Middle frontal gyrus (tissue), 1 donor: ENCODE results near the gene NCMAP.
"Not testable (repeated sequence)": the region's sequence is repeated elsewhere in the genome, so short reads cannot be mapped to it uniquely, and the experiment has no call there.

Source experiments
- DNase-seq: peaks from one replicate; pipeline ENCODE4 v3.0.0-alpha.2; 2015; ENCODE audit warnings: low spot score; ENCODE audit errors: extremely low spot score

NCMAP gene

DNA sequence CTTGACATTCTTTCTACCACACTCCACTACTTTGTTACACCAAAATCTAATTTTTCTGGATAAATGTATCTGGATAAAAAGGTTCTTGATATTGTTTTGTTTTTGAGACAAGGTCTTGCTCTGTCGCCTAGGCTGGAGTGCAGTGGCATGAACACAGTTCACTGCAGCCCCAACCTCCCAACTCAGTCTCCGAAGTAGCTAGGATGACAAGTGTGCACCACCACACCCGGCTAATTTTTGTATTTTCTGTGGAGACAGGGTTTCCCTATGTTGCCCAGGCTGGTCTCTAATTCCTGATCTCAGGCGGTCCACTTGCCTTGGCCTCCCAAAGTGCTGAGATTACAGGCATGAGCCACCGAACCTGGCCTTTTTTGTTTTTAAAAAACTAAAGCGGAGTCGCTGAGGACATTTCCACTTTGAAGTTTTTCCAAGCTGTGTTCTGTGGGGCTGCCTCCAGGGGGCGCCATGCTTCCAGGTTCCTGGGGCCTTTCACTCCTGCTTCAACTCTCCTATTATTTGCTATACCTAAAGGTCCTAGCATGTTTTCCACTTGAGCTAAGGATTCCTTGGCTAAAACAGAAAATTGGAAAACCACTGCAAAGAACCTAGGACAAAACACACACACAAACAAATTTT is 14.1 kb upstream of the NCMAP start:
- no peak for DNase-seq

DNA sequence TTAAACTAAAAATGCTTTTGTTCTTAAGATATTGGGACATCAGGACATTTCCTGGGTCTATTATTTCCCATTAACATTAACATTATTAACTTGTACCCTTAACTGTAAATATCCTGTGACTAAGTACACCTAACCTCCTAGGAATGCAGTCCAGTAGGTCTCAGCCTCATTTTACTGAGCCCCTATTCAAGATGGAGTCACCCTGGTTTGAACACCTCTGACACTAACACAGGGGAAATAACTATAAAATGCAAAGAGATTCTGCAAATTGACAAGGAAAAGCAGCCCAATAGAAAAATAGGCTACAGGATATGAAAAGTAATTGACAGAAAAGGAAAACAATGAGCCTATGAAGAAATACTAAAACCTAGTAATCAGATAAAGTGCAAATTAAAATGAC is 11.6 kb upstream of the NCMAP start:
- no peak for DNase-seq

DNA sequence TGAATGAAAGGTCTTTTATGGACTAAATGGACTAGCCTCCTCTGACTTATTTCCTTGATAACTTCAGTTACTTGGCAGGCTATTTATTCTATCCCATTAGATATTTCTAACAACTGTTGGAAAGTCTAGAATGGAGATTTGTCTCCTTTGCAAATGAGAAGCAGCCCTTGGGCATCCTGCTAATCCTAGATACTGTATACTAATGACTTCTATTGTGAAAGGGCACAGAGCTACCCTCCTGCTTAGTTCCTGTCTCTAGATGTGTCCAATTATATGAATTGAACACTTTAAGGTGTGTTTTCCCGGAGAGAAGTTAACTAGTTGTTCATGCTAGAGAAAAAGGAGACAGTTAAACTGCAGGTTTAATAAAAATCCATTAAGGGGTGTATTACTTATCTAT is 10.2 kb upstream of the NCMAP start:
- no peak for DNase-seq

GRCh38 chr1:24547195-24547594 is 8.7 kb upstream of the NCMAP start:
- DNase-seq, result no peak

GRCh38 chr1:24548070-24548469 is 7.8 kb upstream of the NCMAP start:
- DNase-seq, result no peak

- DNase-seq, result not testable (repeated sequence)
These were observed 6.7 kb upstream of the NCMAP start for GRCh38 chr1:24549210-24549609.

DNA sequence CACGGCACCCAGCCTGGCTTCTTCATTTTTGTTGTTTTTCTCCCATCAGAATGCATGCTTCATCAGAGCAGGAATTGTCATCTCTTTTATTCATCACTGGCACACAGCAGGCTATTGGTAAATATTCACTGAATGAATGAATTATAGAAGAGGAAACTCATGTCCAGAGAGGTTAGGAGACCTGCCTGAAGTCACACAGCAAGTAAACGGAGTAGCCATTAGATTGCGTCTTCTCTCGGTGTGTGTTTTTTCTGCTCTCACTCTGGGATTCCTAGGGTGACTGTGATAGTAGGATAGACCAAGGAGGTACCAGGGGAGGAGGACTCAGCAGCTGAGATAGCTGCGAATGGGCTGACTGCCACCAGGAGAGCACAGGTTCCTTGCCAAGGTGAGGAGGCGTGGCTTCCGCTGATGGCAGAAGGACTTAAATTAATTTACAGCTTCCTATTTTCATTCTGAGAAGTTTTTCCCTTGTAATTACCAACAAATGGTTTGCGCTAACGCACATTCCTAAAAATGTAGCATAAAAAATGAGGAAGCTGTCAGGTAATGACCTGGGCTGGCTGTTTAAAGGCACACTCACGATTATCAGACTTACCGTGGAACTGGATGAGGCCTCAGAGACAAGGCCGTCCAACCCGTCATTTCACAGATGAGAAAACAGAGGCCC is 4.5 kb upstream of the NCMAP start:
- DNase-seq, result no peak

DNA sequence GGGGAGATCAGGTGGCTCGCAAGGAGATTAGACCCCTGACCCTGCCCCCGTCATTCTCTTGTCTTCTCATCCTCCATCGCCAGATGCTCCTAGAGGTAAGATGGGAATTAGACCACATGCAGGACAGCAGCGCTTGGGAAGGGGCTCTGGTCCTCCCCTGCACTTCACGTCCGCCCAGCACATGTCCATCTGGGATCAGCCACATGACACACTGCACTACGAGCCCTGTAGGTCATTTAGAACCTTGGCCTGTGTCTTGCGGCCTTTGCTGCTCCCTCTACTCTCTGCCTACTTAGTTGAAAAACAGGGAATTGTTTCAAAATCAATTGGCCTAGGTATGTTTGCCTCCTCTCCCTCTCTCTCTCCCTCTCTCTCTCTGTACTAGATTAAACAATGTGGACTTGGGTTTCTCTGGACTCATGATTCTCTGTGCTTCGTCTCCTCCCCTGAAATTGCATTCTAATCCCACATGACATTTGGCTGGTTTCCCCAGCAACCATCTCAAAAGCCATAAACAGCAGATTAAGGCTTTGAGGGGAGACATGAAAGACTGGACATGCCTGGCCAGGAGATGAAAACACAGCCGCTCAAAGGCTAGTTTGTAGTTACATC is 3.8 kb upstream of the NCMAP start:
- DNase-seq, result no peak

- no peak for DNase-seq
These were observed 2.0 kb upstream of the NCMAP start for GRCh38 chr1:24553931-24554330.

DNA sequence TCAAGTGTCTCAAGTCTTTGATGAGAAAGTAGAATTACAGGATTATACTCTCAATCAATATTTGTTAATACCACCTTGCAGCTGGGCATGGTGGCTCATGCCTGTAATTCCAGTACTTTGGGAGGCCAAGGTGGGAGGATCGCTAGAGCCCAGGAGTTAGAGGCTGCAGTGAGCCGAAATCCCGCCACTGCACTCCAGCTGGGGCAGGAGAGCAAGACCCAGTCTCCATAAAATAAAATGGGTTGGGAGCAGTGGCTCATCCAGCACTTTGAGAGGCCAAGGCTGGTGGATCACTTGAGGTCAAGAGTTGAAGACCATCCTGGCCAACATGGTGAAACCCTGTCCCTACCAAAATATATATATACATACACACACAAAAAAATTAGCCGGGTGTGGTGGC is 1.2 kb upstream of the NCMAP start:
- DNase-seq, result no peak

- DNase-seq, result no peak
These were observed 518 bp downstream of the NCMAP start for GRCh38 chr1:24556414-24556795.

DNA sequence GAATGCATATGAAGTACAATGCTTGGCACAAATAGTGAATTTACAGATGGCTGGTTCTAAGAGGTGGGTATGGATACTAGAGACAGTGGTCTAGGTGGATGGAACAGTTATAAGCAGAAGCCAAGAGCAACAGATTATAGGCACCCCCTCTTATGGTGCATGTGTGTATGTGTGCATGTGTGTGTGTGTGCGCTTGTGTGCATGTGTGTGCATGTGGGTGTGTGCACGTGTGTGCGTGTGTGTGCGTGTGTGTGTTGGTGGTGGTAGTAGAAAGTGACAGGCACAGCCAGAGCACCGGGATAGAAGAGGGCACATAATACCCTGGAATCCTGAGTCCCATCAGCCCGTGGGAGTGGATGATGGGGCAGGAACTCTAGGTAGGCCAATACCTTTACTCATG is 1.3 kb downstream of the NCMAP start:
- DNase-seq, result no peak

DNA sequence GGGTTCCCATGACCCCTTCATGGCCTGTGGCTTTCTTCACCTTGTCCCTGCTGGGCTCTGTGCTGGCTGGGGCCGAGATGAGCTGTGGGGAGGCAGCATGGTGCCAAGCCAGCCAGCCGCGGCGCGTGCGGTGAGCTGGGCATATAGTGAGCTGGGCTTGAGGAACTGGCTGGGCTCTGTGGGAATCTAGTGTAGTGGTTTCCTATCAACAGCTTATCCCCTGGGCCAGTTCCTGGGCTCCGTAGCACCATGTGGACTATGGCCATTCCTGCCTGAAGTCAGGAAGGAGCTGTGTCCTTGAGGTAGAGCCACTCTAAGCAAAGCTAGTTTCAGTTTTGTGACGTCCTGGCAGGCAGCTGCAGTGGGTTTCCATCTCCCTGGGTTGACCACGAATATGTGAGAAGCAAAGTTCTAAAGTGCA is 1.8 kb downstream of the NCMAP start:
- no peak for DNase-seq

- DNase-seq, result no peak
These were observed 2.6 kb downstream of the NCMAP start for GRCh38 chr1:24558455-24558854.

- DNase-seq, result peak; percentile 44
These were observed 3.3 kb downstream of the NCMAP start for GRCh38 chr1:24558902-24559791.

DNA sequence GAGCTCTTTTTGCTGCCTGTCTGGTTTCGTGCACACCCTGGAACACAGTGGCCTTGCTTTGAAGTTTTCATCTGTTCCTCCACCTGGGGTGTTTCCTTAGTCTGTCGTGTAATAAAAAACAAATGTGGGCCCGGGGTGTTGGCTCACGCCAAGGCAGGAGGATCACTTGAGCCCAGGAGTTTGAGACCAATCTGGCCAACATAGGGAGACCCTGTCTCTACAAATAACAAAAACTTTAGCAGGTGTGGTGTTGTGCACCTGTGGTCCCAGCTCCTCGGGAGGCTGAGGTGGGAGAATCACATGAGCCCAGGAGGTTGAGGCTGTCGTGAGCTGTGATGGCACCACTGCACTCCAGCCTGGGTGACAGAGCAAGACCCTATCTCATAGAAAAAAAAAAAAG is 4.5 kb downstream of the NCMAP start:
- DNase-seq, result no peak

DNA sequence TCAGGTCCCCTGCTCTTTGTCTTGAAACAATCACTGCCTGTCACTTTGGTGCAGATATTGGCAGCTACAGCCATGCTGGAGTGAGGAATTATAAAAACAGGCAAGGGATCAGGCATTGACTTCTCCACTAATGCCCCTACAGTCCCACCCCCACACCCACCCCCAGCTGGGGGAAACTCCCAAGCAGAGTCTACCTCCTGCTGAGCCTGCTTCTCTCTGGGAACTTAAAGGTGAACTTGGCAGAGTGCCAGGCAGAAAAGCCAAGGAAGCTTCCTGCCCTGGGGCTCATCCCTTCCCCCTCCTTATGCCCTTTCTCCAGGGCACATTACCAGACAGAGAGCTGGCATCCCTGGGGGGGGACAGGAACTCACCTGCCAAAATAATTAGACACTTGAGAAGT is 6.7 kb downstream of the NCMAP start:
- DNase-seq, result no peak

GRCh38 chr1:24564695-24565094 is 8.8 kb downstream of the NCMAP start:
- no peak for DNase-seq

DNA sequence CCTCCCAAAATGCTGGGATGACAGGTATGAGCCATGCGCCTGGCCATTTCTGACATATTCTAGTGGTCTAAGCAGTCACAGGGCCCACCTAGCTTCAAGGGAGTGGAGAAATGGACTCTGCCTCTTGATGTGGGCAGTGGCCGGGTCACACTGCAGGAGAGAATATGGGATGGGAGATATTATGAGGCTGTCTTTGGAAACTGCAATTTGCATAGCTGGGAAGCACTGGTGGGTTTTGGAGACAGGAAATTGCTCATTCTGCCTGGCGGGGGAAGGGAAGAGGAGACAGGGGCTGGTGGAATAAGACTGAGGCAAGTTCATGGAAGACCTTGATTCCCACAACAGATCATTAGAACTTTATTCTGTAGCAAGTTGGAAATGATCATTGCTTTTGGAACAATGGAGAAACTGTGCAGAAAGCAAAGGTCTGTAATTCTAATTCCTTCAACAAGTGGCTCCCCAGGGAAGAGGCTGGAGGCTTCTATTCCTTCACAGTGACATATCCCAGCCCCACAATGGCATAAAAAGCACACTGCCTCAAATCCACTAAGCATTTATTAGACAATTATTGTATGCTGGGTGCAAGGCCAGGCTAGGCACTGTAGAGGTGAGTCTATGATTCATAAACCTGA is 10.5 kb downstream of the NCMAP start:
- no peak for DNase-seq

DNA sequence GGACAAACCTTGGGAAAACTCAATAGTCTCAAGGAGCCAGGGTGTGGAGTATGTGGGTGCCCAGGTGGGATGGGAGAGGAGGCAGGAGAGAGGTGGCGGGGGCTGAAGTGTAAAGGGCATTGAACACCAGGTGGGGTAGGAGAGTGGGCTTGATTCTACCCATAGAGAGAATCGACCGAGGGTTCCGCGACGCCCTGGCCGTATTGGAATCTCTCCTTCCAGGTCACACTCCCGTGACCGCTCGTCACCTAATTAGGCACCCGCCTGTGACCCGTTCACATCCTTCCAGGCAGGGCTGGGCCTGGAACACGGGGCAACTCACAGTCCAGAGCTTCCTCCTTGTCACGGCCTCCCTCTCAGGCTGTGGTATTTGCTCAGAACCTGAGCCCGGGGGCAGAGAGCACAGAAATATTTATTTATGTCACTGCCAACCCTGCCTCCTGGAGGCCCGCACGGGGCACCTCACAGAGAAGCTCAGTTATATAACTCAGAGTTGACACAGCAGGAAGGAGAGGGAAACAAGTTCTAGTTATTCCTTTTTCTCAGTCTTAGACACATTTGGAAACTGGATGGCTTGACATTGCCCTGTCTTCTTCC is 12.0 kb downstream of the NCMAP start:
- DNase-seq, result no peak

- DNase-seq, result no peak
These were observed 12.6 kb downstream of the NCMAP start for GRCh38 chr1:24568475-24568874.
